Measurements from ENCODE around the gene PGLYRP3. TPM values are rescaled to one million over a fixed set of nuclear protein-coding genes. Genes with fewer than 3 reads are reported as not detected.

Gene PGLYRP3
- total and polyA plus RNA-seq, 11 donors: not detected

GRCh38 chr1:153354515-153355193, 41.9 kb upstream of the PGLYRP3 start:
- 67 to 84% (median 74%) methylated on average over 8 of the region's 8 CpGs for WGBS, 4 donors
- H3K4me3 ChIP-seq: no peak overlapping the region
- no peaks in the 10 kb centered on the region for H3K36me3 ChIP-seq
- H3K27me3 ChIP-seq: peaks cover 0 to 18% (median 7%) of the 10 kb centered on the region in 9 donors
- TF ChIP-seq POLR2A (IDR thresholded peaks at IDR 0.05): no peak
- TF ChIP-seq, protein P1, sequence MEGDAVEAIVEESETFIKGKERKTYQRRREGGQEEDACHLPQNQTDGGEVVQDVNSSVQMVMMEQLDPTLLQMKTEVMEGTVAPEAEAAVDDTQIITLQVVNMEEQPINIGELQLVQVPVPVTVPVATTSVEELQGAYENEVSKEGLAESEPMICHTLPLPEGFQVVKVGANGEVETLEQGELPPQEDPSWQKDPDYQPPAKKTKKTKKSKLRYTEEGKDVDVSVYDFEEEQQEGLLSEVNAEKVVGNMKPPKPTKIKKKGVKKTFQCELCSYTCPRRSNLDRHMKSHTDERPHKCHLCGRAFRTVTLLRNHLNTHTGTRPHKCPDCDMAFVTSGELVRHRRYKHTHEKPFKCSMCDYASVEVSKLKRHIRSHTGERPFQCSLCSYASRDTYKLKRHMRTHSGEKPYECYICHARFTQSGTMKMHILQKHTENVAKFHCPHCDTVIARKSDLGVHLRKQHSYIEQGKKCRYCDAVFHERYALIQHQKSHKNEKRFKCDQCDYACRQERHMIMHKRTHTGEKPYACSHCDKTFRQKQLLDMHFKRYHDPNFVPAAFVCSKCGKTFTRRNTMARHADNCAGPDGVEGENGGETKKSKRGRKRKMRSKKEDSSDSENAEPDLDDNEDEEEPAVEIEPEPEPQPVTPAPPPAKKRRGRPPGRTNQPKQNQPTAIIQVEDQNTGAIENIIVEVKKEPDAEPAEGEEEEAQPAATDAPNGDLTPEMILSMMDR (IDR thresholded peaks at IDR 0.05): no peak
- ATAC-seq (no peak), DNase-seq (no peak)
- H3K27ac ChIP-seq: no peak overlapping the region
- H3K9me3 ChIP-seq: no peaks in the 10 kb centered on the region
- peaks cover 0 to 18% (median 0%) of the 10 kb centered on the region in 12 donors for H3K4me1 ChIP-seq
- intact Hi-C loops (cut with DNase I): loop anchor here in 6 of 10 donors (1.0 to 10.0 kb wide), 4 partner anchors 50 to 220 kb away; partner anchors contain the start of gene S100A2 (in 5 of the 6)

DNA sequence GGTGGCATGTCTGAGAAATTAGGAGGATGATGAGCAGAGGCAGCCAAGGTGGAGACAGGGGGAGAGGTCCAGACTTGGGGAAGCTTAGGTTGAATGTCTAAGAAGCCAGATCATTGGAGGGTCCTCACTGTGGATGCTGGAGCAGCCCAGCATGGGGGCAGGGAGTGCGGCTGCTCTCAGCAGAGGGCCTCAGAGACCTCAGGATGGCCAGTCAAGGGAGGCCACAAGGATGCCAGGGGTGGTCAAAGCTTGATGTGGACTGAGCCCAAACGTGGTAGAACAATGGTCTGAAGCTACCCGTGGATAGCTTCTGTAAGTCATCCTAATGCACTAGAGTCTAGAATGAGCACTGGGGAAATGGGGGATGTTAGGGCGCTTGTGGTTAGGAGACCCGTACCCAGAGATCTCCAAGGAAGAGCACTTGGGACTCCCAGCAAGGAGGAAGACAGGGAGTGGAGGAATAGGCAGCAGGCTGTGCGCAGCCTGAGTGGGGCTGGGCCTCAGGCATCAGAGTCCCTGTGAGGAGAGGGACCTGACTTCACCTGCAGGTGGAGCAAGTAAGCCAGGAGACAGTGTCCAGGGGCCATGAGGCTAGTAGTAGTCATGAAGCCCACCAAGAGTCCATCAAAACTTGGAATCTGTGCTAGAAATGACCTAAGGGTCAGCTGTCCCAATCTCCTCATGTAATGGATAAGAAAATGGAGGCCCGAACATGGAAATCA, 40.6 kb upstream of the PGLYRP3 start:
- no peak overlapping the region for H3K4me3 ChIP-seq
- peaks cover 0 to 17% (median 0%) of the 10 kb centered on the region in 12 donors for H3K4me1 ChIP-seq
- H3K27ac ChIP-seq: no peak overlapping the region
- peaks cover 0 to 31% (median 14%) of the 10 kb centered on the region in 9 donors for H3K27me3 ChIP-seq
- H3K36me3 ChIP-seq: no peaks in the 10 kb centered on the region
- ATAC-seq (no peak), DNase-seq (no peak)
- TF ChIP-seq POLR2A (IDR thresholded peaks at IDR 0.05): no peak
- TF ChIP-seq, protein P1 (IDR thresholded peaks at IDR 0.05): peak in 7 of 12 donors; percentile 15 to 41 (median 22)
- WGBS, 4 donors: 71 to 90% (median 84%) methylated on average over 7 of the region's 7 CpGs
- intact Hi-C loops (cut with DNase I): loop anchor here in 8 of 10 donors (1.0 to 10.0 kb wide), 5 partner anchors 51 to 221 kb away; partner anchors contain the start of gene S100A2 (in 5 of the 8)
- no peaks in the 10 kb centered on the region for H3K9me3 ChIP-seq

- DNase-seq: peak; percentile 52 to 73 (median 63)
These were observed 39.8 kb upstream of the PGLYRP3 start for GRCh38 chr1:153352523-153352922.

More at GRCh38 chr1:153352523-153352922, 39.8 kb upstream of the PGLYRP3 start:
- Histone ChIP-seq H3K9me3 (no peaks in the 10 kb centered on the region), H3K36me3 (no peaks in the 10 kb centered on the region), H3K4me1 (peaks cover 0 to 13% (median 0%) of the 10 kb centered on the region in 12 donors), H3K27me3 (peaks cover 0 to 38% (median 14%) of the 10 kb centered on the region in 9 donors), H3K27ac (no peak overlapping the region), H3K4me3 (no peak overlapping the region)
- peak; percentile 63 to 88 (median 78) for ATAC-seq
- 0 to 1% (median 0%) methylated on average over 4 of the region's 4 CpGs for WGBS, 4 donors
- intact Hi-C loops (cut with DNase I): loop anchor here (1.0 to 10.0 kb wide), 6 partner anchors 52 to 222 kb away; partner anchors contain the start of gene S100A2 (in 5 of the 10)
- TF ChIP-seq, protein P1 (IDR thresholded peaks at IDR 0.05): peak; percentile 82 to 96 (median 92)
- no peak for TF ChIP-seq POLR2A (IDR thresholded peaks at IDR 0.05)
